Body of pancreas (tissue), 4 donors: ENCODE measurements around the gene GRB10. TPM values are rescaled to one million over a fixed set of nuclear protein-coding genes. Genes with fewer than 3 reads are reported as not detected.

Source experiments
- ATAC-seq: fragments of 150-250 bp; one replicate; pipeline ENCODE4 v1.9.1; 2016
- DNase-seq, 4 donors: peaks; one replicate each; pipeline ENCODE4 v3.0.0-alpha.2; 2019
- H3K27ac ChIP-seq, 4 donors: fragments of 200-600 bp; sonication (generic); 1 replicate in 3 of 4; 2 replicates in 1 of 4; pipeline versions ENCODE4 v1.5.1 to v1.6.1; 2016 to 2019; ENCODE audit warnings: mild to moderate bottlenecking in 1 of 4, mixed read lengths in 1 of 4, moderate library complexity in 1 of 4
- H3K27me3 ChIP-seq, 2 donors: fragments of 200-600 bp; sonication (generic); one replicate each; pipeline ENCODE4 v1.6.0; 2016; ENCODE audit warnings: mild to moderate bottlenecking in 1 of 2
- H3K36me3 ChIP-seq, 2 donors: fragments of 200-600 bp; sonication (generic); replicated peaks in 1 of 2; 2 replicates each; pipeline ENCODE4 v1.5.1; 2016; ENCODE audit warnings: low read depth in 2 of 2; ENCODE audit not compliant: insufficient read depth in 1 of 2
- H3K4me1 ChIP-seq: fragments of 200-600 bp; sonication (generic); one replicate; pipeline ENCODE4 v1.6.0; 2016
- H3K4me3 ChIP-seq, 2 donors: fragments of 200-600 bp; sonication (generic); 1 replicate in 1 of 2; 2 replicates in 1 of 2; pipeline ENCODE4 v1.5.1; 2016 to 2019
- H3K9me3 ChIP-seq, 3 donors: fragments of 200-600 bp; sonication (generic); 1 replicate in 2 of 3; 2 replicates in 1 of 3; pipeline ENCODE4 v1.5.1; 2016
- POLR2A ChIP-seq, 3 donors: fragments of 450-650 bp; IDR thresholded peaks; one replicate each; pipeline ENCODE4 v1.6.1; 2016; ENCODE audit warnings: antibody characterized with exemption in 3 of 3, mild to moderate bottlenecking in 2 of 3
- WGBS, 2 donors: methylation state at CpG; one replicate each; pipeline ENCODE4 v1.1.5; 2017; 5-methylcytosine and 5-hydroxymethylcytosine counted together
- intact Hi-C: fragments of 100-400 bp; cut with DNase I; formaldehyde crosslinking; loops from one replicate; pipeline ENCODE4 v1.15.1; 2023
- total RNA-seq, 2 donors: library from RNA; depleted of rRNA; stranded (reverse); fragments of >200 nt; gene quantifications; one replicate each; pipeline ENCODE4 v1.1.0, GENCODE V29; 2016
- TF ChIP-seq, protein P1 (sequence below), 7 experiments: fragments of 450-650 bp in 4 of 7; fragments of 200-600 bp in 3 of 7; sonication (generic) in 3 of 7; IDR thresholded peaks; one replicate each; pipeline ENCODE4 v1.5.1; 2016 to 2019; ENCODE audit warnings: antibody characterized with exemption in 7 of 7

GRB10 gene
- total RNA-seq, 2 donors from 2014 or later, result 130 to 229 TPM

DNA sequence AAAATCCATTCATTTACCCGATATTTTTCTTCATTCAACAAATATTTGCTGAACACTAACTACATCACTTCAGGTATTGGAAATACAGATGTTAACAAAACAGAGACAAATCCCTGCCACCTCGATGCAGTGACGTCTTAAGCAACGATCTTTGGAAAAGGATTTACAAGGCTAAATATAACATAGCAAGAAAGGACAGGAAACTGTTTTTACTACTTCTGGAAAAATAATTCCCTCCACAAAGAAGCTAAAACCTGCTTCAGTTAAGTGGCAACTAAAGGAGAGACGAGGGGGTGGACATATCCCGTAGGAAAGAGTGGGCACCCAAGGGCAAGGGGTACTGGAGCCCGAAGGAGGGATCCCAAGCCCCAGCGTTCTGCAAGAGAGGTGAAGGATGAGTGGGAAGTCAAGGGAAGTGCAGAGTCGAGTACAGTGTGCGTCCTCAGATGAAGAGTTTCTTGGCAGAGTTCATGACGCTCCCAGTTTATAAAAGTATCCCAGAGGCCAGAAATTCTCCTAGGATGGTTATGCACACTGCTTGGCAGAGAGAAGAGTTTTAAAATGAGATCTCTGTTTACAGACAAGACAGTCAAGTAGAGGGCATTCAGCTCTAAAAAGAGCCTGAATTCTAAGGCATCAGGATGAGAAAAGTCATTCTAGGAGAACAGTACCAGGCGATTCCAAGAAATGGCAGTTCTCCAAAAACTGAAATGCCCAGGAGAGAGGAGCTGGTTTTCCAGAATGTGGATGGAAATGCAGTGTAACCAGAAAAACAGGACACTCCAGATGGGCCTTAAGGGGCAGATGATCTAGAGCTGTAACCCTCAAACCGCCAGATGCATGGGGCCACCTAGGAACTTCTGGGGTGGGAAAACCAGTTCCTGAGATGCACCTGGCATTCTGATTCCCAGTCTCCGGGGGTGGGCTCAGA is 97.3 kb downstream of the GRB10 start:
- peak overlapping the region in 1 of 4 donors; percentile 29 for H3K27ac ChIP-seq
- no peak for DNase-seq
- no peaks in the 10 kb centered on the region for H3K9me3 ChIP-seq
- H3K4me1 ChIP-seq, result peaks cover 73% of the 10 kb centered on the region
- no peak for ATAC-seq
- H3K36me3 ChIP-seq, result peaks cover 0 to 8% of the 10 kb centered on the region in 2 donors
- no peak overlapping the region for H3K4me3 ChIP-seq
- 68 to 74% methylated on average over 14 of the region's 14 CpGs for WGBS, 2 donors
- intact Hi-C loops, result no loop called here
- no peak for TF ChIP-seq POLR2A (IDR thresholded peaks at IDR 0.05)
- TF ChIP-seq, protein P1, sequence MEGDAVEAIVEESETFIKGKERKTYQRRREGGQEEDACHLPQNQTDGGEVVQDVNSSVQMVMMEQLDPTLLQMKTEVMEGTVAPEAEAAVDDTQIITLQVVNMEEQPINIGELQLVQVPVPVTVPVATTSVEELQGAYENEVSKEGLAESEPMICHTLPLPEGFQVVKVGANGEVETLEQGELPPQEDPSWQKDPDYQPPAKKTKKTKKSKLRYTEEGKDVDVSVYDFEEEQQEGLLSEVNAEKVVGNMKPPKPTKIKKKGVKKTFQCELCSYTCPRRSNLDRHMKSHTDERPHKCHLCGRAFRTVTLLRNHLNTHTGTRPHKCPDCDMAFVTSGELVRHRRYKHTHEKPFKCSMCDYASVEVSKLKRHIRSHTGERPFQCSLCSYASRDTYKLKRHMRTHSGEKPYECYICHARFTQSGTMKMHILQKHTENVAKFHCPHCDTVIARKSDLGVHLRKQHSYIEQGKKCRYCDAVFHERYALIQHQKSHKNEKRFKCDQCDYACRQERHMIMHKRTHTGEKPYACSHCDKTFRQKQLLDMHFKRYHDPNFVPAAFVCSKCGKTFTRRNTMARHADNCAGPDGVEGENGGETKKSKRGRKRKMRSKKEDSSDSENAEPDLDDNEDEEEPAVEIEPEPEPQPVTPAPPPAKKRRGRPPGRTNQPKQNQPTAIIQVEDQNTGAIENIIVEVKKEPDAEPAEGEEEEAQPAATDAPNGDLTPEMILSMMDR (IDR thresholded peaks at IDR 0.05), result no peak
- H3K27me3 ChIP-seq, result no peaks in the 10 kb centered on the region

DNA sequence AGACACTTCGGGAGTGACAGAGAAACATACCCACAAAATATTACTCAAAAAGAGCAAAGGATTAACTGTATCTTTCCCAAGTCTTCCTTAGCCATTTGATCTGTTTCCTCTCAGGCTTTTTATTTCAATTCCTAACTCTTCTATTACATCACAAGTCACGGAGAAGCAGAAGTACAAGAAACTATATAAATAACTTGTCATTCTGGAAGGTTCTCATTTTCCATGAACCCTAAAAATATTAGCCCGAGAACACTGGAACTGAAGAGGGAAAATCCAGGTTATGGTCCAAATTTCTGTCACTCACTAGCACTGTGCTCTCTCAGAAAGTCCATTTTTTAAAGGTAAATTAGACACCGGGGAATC is 98.0 kb downstream of the GRB10 start:
- H3K36me3 ChIP-seq, result peaks cover 0 to 8% of the 10 kb centered on the region in 2 donors
- DNase-seq (no peak), ATAC-seq (no peak)
- H3K4me3 ChIP-seq, result no peak overlapping the region
- intact Hi-C loops, result no loop called here
- peak overlapping the region in 1 of 4 donors; percentile 24 for H3K27ac ChIP-seq
- TF ChIP-seq, protein P1 (IDR thresholded peaks at IDR 0.05), result no peak
- no peak for TF ChIP-seq POLR2A (IDR thresholded peaks at IDR 0.05)
- no peaks in the 10 kb centered on the region for H3K9me3 ChIP-seq
- H3K4me1 ChIP-seq, result peaks cover 80% of the 10 kb centered on the region
- no peaks in the 10 kb centered on the region for H3K27me3 ChIP-seq
- WGBS, 2 donors, result 34 to 50% methylated on average over 4 of the region's 4 CpGs

DNA sequence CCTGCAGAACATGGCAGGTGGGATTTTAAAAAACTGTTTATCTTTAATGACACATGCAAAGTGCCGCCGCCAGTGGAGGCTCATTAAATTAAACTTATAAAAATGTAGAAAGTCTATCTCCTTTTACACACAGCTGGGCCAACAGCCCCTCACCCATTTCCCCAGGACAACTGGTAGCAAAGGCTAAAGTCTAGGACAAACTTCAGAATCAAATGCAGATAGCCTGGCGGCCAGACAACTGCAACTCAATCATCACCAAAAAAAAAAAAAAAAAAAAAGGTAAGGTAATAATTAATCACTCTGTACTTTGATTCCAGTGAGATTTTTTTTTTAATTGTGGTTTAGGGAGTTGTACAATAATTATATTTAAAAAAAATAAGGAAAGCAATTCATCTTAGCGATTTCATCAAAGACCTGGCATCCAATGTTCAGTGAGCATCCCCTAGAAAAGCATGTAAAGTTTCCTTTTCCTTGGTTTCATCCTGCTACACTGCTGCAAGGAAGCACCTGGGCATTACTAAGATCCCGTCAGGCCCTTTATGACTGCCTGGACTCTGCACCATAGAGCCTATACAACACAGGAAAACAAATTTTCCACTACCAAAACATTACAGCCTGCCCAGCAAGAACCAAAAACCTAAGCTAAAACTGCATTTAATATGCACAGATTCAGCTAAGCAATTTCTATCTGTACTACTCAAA is 98.5 kb downstream of the GRB10 start:
- DNase-seq (no peak), ATAC-seq (no peak)
- TF ChIP-seq, protein P1 (IDR thresholded peaks at IDR 0.05), result no peak
- no peak for TF ChIP-seq POLR2A (IDR thresholded peaks at IDR 0.05)
- no peaks in the 10 kb centered on the region for H3K27me3 ChIP-seq
- H3K36me3 ChIP-seq, result peaks cover 0 to 8% of the 10 kb centered on the region in 2 donors
- H3K27ac ChIP-seq, result peak overlapping the region in 1 of 4 donors; percentile 24
- WGBS, 2 donors, result 55 to 64% methylated on average over 5 of the region's 5 CpGs
- H3K4me1 ChIP-seq, result peaks cover 82% of the 10 kb centered on the region
- H3K9me3 ChIP-seq, result no peaks in the 10 kb centered on the region
- H3K4me3 ChIP-seq, result no peak overlapping the region
- intact Hi-C loops, result no loop called here

DNA sequence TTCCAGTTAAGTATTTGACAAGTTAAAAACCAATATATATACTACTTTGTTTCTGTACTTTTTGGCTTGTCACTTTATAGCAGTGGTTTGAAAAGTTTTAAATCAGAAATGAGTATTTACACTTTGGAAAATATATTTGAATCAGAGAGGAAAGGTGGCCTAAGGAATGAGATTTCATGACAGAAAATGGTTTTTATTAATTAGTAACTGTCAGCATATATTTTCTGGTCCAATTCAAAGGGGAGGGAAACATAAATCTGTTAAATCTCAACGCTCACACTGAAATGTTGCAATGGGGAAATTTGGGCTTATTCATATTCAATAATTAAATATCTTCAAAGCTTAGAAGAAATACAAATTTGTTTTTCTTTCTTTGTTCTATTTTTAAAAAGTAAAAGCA is 100.1 kb downstream of the GRB10 start:
- peaks cover 0 to 3% of the 10 kb centered on the region in 2 donors for H3K36me3 ChIP-seq
- peak overlapping the region in 1 of 4 donors; percentile 67 for H3K27ac ChIP-seq
- no peaks in the 10 kb centered on the region for H3K27me3 ChIP-seq
- TF ChIP-seq, protein P1 (IDR thresholded peaks at IDR 0.05), result no peak
- TF ChIP-seq POLR2A (IDR thresholded peaks at IDR 0.05), result no peak
- no peaks in the 10 kb centered on the region for H3K9me3 ChIP-seq
- intact Hi-C loops, result no loop called here
- WGBS, 2 donors, result 95 to 97% methylated on average over 1 of the region's 1 CpG
- DNase-seq, result no peak
- H3K4me1 ChIP-seq, result peaks cover 82% of the 10 kb centered on the region
- ATAC-seq, result no peak
- no peak overlapping the region for H3K4me3 ChIP-seq
